SW 1271 (cell line): ENCODE data around the gene RPL9.
A peak's percentile ranks its signal among the peaks of the same experiment; 100 is the strongest.
"Not testable (repeated sequence)": the region's sequence is repeated elsewhere in the genome, so short reads cannot be mapped to it uniquely, and the experiment has no call there.

Source experiments
- DNase-seq, 2 experiments: peaks; one replicate each; lab custom pipeline; 2025; lab: John Stamatoyannopoulos, UW

RPL9 gene

DNA sequence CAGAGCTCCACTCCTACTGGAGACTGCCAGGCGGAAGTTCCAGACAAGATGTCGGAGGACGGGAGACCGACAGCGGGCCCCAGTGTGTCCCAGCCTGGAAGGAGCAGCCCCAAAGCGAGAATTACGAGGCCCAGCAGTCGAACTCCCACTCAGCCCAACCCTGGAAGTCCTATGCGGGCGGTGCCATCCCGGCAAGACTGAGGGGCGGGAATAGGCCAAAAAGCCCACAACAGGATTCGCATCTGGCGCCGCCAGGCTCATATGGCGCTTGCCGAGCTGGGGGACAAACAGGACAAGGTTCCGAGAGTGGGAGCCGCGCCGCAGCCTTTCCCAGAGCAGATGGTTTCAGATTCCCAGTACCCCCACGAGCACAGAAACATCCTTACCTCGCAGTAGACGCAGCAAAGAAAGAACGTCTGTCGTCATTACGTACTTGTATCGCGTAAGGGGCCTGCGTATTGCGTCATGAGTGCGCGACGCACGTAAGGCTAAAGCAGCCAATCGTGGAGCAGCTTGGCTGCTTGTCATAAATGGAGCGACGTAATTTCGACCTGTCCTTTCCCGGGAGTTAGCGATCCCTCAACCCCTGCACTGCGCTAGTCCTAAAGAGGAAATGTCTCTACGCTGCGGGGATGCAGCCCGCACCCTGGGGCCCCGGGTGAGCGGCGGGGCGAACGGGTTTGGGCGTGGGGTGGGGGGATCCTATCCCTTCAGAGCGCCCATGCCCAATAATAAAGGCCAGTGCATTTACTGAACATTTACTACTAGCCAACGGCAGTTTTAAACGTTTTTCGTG lies at the start of gene RPL9, which contains the start of gene LIAS:
TSS of gene RPL9 (minus strand) at position 418 of the 796 bp plus-strand sequence. CDS start 483 bp downstream, outside the sequence.
TSS of gene LIAS (plus strand) at position 552 of the 796 bp plus-strand sequence. CDS start at position 614, 62 bp downstream.
- DNase-seq: peak; percentile 90 to 95

DNA sequence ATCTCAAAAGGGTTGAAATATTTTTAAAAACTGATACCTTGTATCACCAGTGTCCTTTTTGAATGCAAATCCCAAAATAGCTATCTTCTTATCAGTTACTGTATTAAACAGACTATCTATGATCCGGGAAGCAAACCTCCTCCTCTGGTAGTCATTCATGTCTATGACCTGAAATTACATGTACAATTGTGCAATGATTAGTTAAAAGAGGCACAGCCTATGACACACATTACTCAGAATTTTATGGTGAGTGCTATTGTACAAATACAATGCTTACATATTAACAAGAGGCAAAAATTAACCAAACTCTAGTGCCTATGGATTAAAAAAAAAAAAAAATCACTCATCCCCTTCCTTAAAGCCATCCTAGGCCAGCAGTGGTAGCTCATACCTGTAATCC lies 46.9 kb upstream of the RPL9 start:
- no peak for DNase-seq

DNA sequence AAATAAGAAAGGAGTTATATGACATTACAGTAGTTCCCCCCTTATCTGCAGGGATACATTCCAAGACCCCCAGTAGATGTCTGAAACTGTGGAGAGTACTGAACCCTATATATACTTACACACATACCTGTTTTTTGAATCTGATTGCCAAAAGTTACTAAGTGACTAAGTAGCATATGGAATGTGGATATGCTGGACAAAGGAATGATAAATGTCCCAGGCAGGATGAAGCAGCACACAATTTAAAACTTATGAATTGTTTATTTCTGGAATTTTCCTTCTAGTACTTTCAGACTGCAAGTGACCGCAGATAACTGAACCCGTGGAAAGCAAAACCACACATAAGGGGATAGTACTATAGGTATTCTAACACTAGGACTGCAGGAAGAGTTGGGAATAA lies 45.8 kb upstream of the RPL9 start:
- DNase-seq: no peak

- DNase-seq: not testable (repeated sequence)
Observed at GRCh38 chr4:39502664-39503035, 43.9 kb upstream of the RPL9 start.

- DNase-seq: no peak
Observed at GRCh38 chr4:39502019-39502663, 43.4 kb upstream of the RPL9 start.

GRCh38 chr4:39498727-39499020 lies 40.0 kb upstream of the RPL9 start:
- no peak for DNase-seq

DNA sequence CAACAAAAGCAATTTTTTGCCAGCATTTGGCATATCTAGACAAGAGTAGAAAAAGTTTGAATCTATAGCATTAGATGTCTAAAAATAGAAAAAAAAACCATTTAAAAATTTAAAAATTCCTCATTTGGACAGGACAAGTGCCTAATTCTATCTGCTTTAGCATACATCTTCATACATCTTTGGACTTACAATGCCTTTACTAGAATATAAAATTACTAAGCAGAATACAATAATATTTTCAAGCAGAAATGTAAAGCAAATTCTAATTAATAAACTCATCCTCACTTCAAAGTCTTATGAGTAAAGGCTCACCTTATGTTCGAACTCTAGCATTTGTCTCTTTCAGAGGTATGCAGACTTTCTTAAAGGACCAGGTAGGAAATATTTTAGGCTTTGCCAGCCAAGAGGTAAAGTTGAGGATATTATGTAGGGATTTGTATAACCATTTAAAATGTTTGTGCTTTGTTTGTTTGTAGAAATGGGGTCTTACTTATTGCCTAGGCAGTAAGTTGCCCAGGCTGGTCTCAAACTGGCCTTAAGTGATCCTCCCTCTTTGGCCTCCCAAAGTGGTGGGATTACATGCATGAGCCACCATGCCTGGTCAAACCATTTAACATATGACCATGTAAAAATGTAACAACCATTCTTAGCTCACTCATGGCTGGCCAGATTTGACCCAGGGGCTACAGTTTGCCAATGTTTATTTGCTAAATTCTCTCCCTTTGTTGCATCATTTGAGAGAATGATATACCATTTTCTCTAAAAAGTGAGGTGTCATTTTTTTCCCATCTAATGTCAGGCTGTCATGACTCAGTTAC lies 39.4 kb upstream of the RPL9 start:
- no peak for DNase-seq

GRCh38 chr4:39495446-39496213 lies 36.9 kb upstream of the RPL9 start:
- no peak for DNase-seq

- no peak for DNase-seq
Observed at GRCh38 chr4:39494354-39494753, 35.6 kb upstream of the RPL9 start.

DNA sequence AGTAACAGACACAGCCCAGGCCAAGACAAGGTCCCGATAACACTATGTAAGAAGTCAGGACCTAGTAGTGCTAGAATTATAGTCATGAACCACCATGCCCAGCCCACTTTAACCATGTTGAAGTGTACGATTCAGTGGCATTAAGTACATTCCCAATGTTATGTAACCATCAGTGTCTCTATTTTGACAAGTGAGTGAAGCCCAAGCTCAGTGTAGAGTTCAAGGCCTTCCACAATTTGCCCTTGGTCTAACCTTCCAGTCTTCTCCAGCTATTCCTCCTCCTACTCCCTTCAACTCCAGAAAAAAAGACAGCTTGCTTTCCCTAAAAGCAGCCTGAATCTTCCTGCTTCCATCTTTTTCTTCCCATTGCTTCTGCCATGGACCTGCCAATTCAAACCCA lies 31.6 kb upstream of the RPL9 start:
- no peak for DNase-seq

- no peak for DNase-seq
Observed at GRCh38 chr4:39486221-39486804, 27.6 kb upstream of the RPL9 start.

GRCh38 chr4:39484582-39485272 lies 26.0 kb upstream of the RPL9 start:
- DNase-seq: no peak

DNA sequence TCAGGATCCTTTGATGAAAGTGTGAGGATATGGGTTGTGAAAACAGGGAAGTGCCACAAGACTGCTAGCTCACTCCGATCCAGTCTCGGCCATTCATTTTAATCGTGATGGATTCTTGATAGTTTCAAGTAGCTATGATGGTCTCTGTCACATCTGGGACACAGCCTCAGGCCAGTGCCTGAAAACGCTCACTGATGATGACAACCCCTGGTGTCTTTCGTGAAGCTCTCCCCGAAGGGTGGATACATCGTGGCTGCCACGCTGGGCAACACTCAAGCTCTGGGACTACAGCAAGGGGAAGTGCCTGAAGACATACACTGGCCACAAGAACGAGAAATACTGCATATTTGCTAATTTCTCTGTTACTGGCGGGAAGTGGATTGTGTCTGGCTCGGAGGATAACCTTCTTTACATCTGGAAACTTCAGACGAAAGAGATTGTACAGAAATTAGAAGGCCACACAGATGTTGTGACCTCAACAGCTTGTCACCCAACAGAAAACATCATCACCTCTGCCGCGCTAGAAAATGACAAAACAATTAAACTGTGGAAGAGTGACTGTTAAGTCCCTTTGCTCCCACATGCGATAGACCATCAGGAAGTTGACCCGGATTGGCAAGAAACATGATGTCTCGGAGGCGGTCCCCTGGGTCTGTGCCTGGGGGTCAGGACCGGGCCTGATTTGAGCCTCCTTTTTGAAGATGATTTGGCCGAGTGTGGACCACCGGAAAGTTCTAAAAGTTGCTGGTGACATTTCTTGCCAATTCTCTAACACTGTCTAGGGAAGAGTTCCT lies 22.4 kb upstream of the RPL9 start:
- DNase-seq: no peak

- no peak for DNase-seq
Observed at GRCh38 chr4:39480251-39480650, 21.5 kb upstream of the RPL9 start.

GRCh38 chr4:39476187-39476895 lies 17.6 kb upstream of the RPL9 start:
- DNase-seq: no peak

DNA sequence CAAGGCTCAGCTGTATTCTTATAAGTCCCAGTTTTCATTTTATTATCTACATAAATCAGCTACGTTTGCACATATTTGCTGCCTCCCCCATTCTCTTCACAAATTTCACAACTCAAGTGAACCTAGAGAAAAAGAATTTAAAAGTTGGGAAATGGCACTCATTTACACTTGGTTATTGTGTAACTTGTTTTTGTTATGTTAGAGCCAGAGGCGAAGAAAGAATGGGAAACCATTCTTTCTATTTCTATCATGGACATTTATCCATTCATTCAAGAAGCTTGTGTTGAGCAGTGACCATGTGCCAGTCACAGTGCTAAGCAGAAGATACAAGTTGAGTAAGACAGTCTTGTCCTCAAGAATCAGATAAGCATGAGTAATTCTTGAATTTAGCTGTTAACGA lies 13.7 kb upstream of the RPL9 start:
- DNase-seq: no peak

- DNase-seq: no peak
Observed at GRCh38 chr4:39470402-39470801, 11.7 kb upstream of the RPL9 start.

DNA sequence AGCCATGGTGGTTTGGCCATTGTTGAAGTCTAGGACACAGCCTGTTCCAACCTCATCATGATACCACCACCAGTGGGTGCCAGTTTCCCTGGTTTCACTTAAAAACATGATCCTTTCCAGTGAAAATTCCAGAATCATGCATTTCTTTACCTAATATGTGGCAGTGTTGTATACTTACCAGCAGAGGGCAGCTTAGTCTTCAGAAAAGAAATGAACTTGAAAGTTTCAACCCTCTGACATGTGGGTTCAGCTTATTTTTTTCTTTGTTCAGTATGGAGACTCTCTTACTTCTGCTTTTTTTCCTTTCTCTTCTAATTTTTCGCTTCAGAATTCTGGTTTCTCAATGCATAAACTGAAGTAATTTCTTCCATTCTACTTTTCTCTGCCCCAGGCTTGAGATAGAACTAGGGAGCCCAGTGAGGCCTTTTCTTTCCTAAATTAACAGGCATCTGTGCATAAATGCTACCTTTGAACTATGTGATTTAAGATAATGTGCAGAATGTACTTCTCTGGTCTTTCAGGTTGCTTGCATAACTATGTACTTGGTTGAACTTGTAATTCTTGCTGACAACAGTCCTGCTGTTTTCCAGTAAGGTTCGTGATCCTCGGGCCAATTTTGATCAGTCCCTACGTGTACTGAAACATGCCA lies 10.8 kb upstream of the RPL9 start:
- peak; percentile 71 to 90 for DNase-seq

DNA sequence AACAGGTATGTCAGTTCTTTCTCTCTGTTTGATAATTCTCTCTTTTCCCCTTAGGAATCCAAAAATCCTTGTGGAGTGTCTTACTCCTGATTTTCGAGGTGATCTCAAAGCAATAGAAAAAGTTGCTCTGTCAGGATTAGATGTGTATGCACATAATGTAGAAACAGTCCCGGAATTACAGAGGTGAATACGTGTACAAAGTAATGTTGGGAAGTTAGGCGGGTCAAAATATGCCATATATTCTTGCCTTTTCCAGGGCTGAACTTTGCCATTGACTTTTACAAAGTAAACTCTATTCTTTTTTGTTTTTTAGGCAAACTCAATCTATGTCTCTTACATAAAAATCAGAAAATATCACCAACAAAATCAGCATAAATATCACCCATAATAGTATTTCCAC lies 8.7 kb upstream of the RPL9 start:
- DNase-seq: no peak
